ENCODE data around the gene INTS1.

INTS1 gene

GRCh38 chr7:1426474-1426873, 77.7 kb downstream of the INTS1 start:
- FAIRE-seq (no peak), DNase-seq (ENCODE audit: insufficient read length, low spot score) (no peak)
- no peak for TF ChIP-seq POLR2A (IDR thresholded peaks at IDR 0.05; ENCODE audit: low read depth, low read length)

GRCh38 chr7:1425292-1426136, 78.7 kb downstream of the INTS1 start:
- no peak for FAIRE-seq
- TF ChIP-seq POLR2A (IDR thresholded peaks at IDR 0.05; ENCODE audit: low read depth, low read length): no peak
- peak; percentile 84 for DNase-seq (ENCODE audit: insufficient read length, low spot score)

- DNase-seq (ENCODE audit: insufficient read length, low spot score) (no peak), FAIRE-seq (no peak)
- no peak for TF ChIP-seq POLR2A (IDR thresholded peaks at IDR 0.05; ENCODE audit: low read depth, low read length)
Observed at GRCh38 chr7:1424041-1424440, 80.1 kb downstream of the INTS1 start.

GRCh38 chr7:1423264-1423811, 80.9 kb downstream of the INTS1 start:
- no peak for TF ChIP-seq POLR2A (IDR thresholded peaks at IDR 0.05; ENCODE audit: low read depth, low read length)
- FAIRE-seq: no peak
- no peak for DNase-seq (ENCODE audit: insufficient read length, low spot score)

DNA sequence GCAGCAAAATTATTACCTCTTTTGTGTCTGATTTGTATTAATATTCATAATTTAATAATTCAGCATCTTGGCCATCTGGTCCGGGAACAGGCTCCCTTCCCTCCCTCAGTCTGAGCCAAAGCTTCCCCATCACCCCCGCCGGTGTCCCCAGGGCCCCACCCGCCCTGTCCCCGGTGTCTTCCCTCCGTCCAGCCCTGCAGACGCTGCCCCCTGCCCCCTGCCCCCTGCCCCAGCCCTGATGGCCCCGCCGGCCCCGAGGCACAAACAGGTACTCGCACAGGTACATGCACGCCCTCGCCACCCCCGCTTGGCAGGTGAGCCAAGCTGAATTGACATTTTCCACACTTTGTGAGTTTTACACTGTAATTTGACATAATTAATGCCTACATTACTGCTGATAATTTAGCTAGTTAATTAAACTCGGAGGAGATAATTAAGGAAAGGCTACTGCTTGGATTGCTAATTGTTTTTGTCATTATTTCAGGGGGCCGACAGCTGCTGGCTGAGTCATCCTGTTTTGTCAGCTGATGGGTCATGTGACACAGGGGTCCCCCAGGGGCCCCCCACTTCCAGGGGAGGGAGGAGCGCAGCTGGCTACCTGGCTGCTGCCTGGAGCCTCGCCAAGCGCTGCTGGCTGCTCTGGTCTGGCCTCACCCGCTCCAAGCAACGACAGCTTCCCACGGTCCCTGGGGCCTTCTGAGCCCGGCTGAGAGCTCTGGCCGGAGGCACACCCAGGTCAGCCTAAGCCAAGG, 81.5 kb downstream of the INTS1 start:
- TF ChIP-seq POLR2A (IDR thresholded peaks at IDR 0.05; ENCODE audit: low read depth, low read length): no peak
- FAIRE-seq: no peak
- DNase-seq (ENCODE audit: insufficient read length, low spot score): no peak

GRCh38 chr7:1421946-1422345, 82.2 kb downstream of the INTS1 start:
- FAIRE-seq (no peak), DNase-seq (ENCODE audit: insufficient read length, low spot score) (no peak)
- no peak for TF ChIP-seq POLR2A (IDR thresholded peaks at IDR 0.05; ENCODE audit: low read depth, low read length)

- DNase-seq (ENCODE audit: insufficient read length, low spot score): no peak
- no peak for FAIRE-seq
- TF ChIP-seq POLR2A (IDR thresholded peaks at IDR 0.05; ENCODE audit: low read depth, low read length): no peak
Observed at GRCh38 chr7:1421020-1421790, 83.0 kb downstream of the INTS1 start.

Data from H54 (cell line).